GM19025 (cell line): ENCODE data around the gene MAP10.
A peak's percentile ranks its signal among the peaks of the same experiment; 100 is the strongest.
"Not testable (repeated sequence)": the region's sequence is repeated elsewhere in the genome, so short reads cannot be mapped to it uniquely, and the experiment has no call there.

Experiments
- ATAC-seq: cut with Tn5 transposase; IDR thresholded peaks from one replicate; pipeline ENCODE4 v1.9.1; 2021; ENCODE audit warnings: mild to moderate bottlenecking, low read depth, moderate library complexity; ENCODE audit not compliant: unreplicated experiment

Gene MAP10, protein sequence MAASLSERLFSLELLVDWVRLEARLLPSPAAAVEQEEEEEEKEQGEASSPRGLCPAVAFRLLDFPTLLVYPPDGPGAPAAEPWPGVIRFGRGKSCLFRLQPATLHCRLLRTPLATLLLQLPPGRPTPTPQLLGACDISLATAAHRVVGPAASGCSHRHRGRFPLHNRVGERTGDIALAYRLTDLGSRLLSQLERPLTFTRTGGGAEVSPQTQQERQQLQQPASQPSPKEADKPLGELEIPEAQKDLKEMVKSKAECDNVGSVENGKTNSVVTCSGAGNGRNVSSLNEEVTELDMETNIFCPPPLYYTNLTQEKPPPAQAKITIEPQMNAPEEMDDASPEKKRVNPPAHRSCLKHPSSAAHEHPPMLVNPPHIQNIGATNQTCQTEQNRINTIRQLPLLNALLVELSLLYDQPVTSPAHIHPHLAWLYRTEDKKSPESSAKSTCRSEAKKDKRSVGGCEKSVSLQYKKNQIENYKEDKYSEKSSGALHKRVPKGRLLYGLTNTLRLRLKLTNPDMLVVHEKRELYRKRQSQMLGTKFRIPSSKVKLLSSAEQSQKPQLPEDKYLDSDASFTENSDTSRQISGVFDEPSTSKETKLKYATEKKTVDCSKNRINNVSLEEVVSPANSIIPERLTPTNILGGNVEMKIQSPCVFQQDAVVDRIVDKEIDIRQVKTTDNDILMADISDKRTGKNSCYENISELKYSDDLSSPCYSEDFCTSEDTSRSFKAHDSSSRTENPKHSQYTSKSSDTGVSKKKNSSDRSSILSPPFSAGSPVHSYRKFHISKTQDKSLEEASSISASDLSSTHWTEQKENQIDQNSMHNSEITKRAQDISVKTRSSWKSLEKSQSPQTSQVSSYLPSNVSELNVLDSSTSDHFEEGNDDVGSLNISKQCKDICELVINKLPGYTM

DNA sequence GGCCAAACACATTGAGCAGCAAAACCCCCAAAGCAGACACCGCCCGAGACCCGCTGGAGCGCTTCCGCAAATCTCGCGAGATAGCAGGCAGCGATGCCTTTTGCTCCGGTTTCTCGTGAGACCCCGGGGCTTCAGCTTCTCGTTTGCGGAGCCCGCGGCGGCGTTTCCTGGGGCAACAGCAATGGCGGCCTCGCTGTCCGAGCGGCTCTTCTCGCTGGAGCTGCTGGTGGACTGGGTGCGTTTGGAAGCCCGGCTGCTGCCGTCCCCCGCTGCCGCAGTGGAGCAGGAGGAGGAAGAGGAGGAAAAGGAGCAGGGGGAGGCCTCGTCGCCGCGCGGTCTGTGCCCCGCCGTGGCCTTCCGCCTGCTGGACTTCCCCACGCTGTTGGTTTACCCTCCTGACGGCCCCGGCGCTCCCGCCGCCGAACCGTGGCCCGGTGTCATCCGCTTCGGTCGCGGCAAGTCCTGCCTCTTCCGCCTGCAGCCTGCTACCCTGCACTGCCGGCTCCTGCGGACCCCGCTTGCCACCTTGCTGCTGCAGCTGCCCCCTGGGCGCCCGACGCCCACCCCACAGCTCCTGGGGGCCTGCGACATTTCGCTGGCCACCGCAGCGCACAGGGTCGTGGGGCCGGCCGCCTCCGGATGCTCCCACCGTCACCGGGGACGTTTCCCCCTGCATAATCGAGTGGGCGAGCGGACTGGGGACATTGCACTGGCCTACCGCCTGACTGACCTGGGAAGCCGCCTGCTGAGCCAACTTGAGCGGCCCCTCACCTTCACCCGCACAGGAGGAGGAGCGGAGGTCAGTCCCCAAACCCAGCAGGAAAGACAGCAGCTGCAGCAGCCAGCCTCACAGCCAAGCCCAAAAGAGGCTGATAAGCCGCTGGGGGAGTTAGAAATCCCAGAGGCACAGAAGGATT, at the start of gene MAP10:
MAP10 (plus strand) TSS at position 148 of the 917 bp plus-strand sequence; CDS start at position 182, 34 bp downstream.
- peak; percentile 92 for ATAC-seq

GRCh38 chr1:232764458-232765251, 40.6 kb upstream of the MAP10 start:
- no peak for ATAC-seq

- no peak for ATAC-seq
Measured at GRCh38 chr1:232765542-232765941, 39.7 kb upstream of the MAP10 start.

GRCh38 chr1:232766241-232766890, 38.9 kb upstream of the MAP10 start:
- no peak for ATAC-seq

- ATAC-seq, result no peak
Measured at GRCh38 chr1:232766904-232767303, 38.3 kb upstream of the MAP10 start.

DNA sequence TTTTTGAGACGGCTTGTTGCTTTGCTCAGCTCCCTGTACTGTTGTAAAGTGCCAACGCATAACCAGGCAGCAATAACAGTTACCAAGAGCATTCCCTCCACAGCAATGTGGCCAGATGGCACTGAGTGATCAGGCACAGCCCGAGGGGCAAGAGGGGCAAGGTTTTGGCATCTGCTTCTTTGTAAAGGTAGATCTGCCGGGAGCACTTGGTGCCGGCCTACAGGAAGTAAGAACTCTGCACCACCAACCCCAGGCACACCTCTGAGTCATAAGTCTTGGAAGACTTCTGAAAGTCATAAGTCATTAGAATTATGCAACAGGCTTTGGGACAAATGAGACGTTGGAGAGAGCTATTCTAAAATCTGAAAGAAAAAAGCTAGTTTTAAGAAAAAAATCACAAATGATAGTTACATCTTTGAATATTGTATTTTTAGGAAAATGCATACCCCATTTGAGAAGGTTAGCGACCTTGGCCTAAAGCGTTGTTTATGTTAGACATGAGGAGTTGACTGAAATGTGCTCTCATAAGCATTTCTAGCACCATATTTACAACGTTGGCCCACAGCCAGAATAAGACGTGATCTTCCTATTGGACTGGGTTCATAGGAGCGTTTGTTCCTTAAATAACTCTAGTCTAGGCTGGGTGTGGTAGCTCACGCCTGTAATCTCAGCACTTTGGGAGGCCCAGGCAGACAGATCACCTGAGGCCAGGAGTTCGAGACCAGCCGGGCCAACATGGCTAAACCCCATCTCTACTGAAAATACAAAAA, 37.7 kb upstream of the MAP10 start:
- ATAC-seq, result no peak

DNA sequence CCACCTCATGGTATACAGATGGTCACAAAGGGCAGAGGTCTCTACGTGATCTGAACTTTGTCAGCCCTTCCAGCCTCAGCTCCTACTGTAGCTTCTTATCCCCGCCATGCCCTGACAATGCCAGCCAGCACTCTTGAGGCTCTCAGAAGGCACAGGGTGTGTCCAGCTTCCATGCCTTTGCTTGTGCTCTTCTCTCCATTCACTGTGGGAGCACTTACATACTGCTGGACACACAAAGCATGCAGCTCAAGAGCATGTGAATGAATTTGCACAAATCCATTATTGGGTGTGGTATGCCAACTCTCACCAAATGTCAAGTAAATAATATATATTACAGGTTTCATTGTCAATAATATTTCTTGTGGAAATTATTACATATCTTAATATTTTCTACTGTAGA, 36.4 kb upstream of the MAP10 start:
- no peak for ATAC-seq

DNA sequence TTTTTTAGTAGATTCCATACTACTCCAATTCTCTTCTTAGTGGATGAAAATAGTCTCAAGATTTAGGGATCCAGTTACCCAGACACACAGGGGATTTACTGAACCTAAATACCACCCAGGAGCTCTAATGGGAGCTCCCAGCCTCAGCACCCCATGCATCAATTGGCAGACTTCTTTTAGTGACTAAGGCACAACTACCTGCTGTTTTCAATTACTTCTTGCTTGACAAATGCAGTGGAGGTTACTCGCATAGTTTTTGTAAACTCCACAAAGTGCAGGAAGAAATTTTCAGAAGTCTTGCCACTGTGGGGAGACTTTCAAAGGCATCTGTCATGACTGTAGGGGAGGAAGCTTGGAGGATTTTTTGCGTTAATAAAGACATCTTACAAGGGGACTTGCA, 35.5 kb upstream of the MAP10 start:
- ATAC-seq, result no peak

DNA sequence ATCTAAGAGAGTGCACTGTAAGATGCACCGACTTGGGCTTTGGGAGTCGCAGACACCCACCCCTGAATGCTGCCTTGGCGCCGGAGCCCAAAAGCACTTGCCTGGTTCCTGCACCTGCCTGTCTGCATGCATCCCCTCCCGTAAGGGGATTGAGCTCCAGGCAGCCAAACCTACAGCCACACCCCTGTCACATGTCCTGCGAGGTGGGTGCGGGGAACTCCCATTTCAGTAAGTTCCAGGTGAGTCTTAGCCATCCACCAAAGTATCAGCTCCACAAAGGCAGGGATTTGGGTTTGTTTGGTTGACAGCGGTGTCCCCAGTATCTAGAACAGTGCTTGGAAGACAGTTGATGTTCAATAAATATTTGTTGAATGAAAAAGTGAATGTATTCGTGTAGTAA, 31.5 kb upstream of the MAP10 start:
- ATAC-seq, result no peak

- no peak for ATAC-seq
Measured at GRCh38 chr1:232776526-232777106, 28.6 kb upstream of the MAP10 start.

DNA sequence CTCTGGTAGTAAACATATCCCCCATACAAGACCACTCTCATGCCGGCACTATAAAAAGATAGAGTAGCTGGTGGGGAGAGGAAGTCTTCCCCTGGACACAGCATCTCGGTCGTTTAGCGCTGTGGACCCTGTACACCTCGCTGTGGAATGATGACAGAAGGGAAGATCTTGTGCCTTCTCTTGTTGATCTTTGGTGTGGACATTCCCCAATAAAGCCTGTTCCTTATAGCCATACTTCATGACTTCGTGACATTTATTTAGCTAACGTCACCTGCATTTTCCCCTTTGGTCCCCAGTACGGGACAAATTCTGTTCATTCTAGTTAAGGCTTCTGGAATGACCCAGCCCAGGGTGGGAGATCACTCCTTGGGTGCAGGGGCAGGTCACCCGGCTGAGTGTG, 24.9 kb upstream of the MAP10 start:
- ATAC-seq, result no peak

GRCh38 chr1:232784794-232785193, 20.4 kb upstream of the MAP10 start:
- ATAC-seq, result no peak

DNA sequence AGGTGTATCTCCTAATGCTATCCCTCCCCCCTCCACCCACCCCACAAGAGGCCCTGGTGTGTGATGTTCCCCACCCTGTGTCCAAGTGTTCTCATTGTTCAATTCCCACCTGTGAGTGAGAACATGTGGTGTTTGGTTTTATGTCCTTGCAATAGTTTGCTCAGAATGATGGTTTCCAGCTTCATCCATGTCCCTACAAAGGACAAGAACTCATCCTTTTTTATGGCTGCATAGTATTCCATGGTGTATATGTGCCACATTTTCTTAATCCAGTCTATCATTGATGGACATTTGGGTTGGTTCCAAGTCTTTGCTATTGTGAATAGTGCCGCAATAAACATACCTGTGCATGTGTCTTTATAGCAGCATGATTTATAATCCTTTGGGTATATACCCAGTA, 19.6 kb upstream of the MAP10 start:
- ATAC-seq, result not testable (repeated sequence)

DNA sequence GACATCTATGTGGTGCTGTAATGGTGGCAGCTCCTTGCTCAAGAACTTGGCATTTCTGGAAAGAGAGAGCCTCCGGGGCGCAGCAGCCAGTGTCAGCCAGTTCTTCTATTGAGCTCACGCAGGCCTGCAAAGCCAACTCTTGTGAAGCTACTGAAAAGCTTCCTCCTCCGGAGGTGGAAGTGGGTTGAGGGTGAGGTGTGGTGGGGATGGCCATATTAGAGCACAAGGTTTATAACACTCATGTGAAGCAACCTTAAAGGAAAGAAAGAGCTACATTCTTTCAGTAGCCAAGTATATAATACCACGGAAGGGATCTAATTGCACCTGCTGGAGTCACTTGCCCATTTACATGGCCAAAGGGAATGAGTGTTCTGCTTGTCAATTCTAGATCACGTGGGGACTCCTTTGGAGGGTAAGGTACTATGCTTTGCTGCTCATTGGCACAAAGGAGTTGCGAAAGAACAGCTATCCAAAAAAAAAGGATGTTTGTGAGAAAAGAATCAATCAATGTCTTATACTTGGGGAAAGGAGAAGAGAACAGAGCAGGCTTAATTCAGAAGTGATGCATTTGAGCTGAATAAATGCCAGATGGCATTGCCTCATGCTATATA, 18.3 kb upstream of the MAP10 start:
- ATAC-seq, result no peak

GRCh38 chr1:232788235-232788872, 16.9 kb upstream of the MAP10 start:
- no peak for ATAC-seq

GRCh38 chr1:232789651-232790050, 15.6 kb upstream of the MAP10 start:
- ATAC-seq, result no peak

GRCh38 chr1:232792949-232793348, 12.3 kb upstream of the MAP10 start:
- no peak for ATAC-seq
